IPS-18a (cell line): ENCODE results near the gene CADM1.

Experiments
- H3K27ac ChIP-seq: one replicate; pipeline ENCODE4 v1.5.1; 2013; ENCODE audit warnings: low read length
- H3K27me3 ChIP-seq: one replicate; pipeline ENCODE4 v1.6.1; 2013; ENCODE audit warnings: mild to moderate bottlenecking, low read length; ENCODE audit not compliant: control insufficient read depth, insufficient read depth
- H3K36me3 ChIP-seq: one replicate; pipeline ENCODE4 v1.6.1; 2013; ENCODE audit warnings: low read depth, low read length; ENCODE audit not compliant: control insufficient read depth
- H3K4me1 ChIP-seq: one replicate; pipeline ENCODE4 v1.6.1; 2013; ENCODE audit warnings: low read depth, low read length; ENCODE audit not compliant: control insufficient read depth
- H3K4me3 ChIP-seq: one replicate; pipeline ENCODE4 v1.5.1; 2013; ENCODE audit warnings: low read length
- H3K9ac ChIP-seq: one replicate; pipeline ENCODE4 v1.6.1; 2013; ENCODE audit warnings: mild to moderate bottlenecking, low read length, moderate library complexity
- H3K9me3 ChIP-seq: one replicate; pipeline ENCODE4 v1.6.1; 2013; ENCODE audit warnings: low read depth, low read length; ENCODE audit not compliant: control insufficient read depth

The CADM1 gene

DNA sequence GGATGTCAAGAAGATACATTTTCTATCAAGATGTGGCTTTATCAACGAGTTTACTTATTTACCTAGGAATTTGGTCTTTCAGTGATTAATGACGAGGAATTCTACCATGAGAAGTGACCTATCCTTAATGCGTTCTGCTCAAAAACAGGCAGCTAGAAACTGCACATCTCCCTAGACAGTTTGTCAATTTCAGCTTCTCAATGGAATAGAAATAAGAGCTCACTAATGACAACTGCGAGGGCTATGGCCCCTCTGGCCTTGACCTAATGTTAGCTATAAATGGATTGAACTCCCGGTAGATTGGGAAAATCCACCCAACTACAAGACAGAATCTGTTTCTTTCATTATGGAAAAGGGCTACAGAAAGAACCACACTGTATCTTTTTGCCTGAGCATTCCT is 223.4 kb downstream of the CADM1 start:
- H3K27me3 ChIP-seq: no peaks in the 10 kb centered on the region
- H3K9me3 ChIP-seq: no peaks in the 10 kb centered on the region
- no peaks in the 10 kb centered on the region for H3K4me1 ChIP-seq
- no peak overlapping the region for H3K9ac ChIP-seq
- H3K27ac ChIP-seq: no peak overlapping the region
- H3K4me3 ChIP-seq: no peak overlapping the region
- no peaks in the 10 kb centered on the region for H3K36me3 ChIP-seq

DNA sequence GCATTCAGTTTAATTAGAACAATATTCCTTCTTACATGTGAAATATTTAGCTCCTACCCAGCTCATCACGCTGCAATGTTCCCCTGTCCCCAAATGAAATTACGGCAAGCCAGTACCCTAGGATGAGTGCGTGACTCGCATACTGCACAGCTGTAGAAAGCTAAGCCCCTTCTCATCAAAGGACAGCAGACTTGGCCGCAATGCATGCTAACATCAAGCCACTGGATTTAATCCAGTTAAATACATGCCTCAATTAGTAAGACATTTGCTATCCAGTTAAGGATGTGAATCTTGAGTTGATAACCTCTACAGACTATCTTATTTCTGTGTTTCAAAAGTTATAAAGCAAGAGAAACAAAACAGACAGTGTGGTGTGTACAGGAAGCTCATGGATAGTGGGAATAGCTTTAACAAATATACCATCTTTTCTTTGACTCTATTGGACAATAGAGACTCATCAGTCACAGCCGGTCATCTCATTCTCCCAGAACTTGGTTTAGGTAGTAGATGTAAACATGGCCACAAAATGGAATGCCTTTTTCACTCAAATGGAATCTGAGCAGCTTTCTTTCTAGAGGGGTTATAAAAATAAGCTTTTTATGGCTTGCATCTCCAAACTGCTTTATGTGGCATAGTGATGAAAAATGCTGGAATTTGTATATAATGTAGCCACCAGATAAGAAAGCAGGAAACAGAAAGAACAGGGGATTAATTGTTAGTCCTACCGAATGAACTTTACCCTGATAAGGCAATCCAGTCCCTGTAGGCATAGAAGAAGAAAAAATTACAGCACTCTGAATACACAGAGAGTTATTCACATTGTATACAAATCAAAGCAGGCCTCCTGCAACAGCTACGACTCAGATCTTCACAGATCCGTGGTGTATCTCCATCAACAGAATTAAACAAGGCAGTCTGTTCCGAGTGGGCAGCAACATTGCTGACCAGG is 224.1 kb downstream of the CADM1 start:
- Histone ChIP-seq H3K27me3 (no peaks in the 10 kb centered on the region), H3K4me3 (no peak overlapping the region), H3K4me1 (no peaks in the 10 kb centered on the region), H3K9ac (no peak overlapping the region), H3K9me3 (no peaks in the 10 kb centered on the region), H3K36me3 (no peaks in the 10 kb centered on the region), H3K27ac (no peak overlapping the region)

DNA sequence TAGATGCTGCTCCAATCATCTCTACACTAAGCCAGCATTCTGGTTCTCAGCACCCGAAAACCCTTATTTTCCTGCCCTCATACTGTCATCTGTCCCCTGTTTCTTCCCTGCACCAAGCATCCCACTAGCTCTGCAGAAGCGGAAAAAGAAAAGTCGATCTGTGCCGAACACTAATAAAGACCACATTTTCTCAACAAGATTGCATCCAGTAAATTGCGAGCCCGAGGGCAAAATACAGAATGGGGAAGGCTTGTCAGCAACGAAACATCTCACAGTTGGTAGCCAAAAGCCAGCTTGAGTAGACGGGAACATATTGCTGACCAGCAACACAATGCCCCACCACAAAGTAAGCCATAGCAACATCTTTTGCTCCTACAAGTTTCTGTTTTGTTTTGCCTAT is 227.4 kb downstream of the CADM1 start:
- Histone ChIP-seq H3K4me1 (no peaks in the 10 kb centered on the region), H3K9me3 (no peaks in the 10 kb centered on the region), H3K27me3 (no peaks in the 10 kb centered on the region), H3K4me3 (no peak overlapping the region), H3K36me3 (no peaks in the 10 kb centered on the region), H3K27ac (no peak overlapping the region), H3K9ac (no peak overlapping the region)

- Histone ChIP-seq H3K4me3 (no peak overlapping the region), H3K27ac (no peak overlapping the region), H3K9ac (no peak overlapping the region)
These were observed 228.0 kb downstream of the CADM1 start for GRCh38 chr11:115276191-115276590.

DNA sequence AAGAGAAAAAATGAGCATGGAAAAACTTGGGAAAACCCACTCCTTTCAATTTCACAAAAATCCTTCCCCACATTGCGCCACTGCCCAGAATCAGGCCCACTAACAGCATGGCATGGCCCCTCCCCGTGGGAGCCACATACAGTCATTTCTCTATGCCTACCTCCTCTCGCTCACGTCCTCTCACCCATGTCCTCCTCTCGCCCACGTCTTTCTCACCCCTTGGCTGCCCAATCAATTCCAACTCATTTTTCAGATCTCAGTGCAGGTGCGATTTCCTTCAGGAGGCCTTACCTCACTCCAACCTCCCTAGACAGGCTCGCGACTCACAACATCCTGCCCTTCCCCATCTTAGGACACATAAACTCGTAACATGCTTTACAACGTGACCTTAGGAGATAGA is 229.2 kb downstream of the CADM1 start:
- Histone ChIP-seq H3K27me3 (no peaks in the 10 kb centered on the region), H3K27ac (no peak overlapping the region), H3K9me3 (no peaks in the 10 kb centered on the region), H3K9ac (no peak overlapping the region), H3K4me1 (no peaks in the 10 kb centered on the region), H3K36me3 (no peaks in the 10 kb centered on the region), H3K4me3 (no peak overlapping the region)

More at GRCh38 chr11:115276191-115276590, 228.0 kb downstream of the CADM1 start:
- Histone ChIP-seq H3K4me1 (no peaks in the 10 kb centered on the region), H3K36me3 (no peaks in the 10 kb centered on the region), H3K27me3 (no peaks in the 10 kb centered on the region), H3K9me3 (no peaks in the 10 kb centered on the region)

DNA sequence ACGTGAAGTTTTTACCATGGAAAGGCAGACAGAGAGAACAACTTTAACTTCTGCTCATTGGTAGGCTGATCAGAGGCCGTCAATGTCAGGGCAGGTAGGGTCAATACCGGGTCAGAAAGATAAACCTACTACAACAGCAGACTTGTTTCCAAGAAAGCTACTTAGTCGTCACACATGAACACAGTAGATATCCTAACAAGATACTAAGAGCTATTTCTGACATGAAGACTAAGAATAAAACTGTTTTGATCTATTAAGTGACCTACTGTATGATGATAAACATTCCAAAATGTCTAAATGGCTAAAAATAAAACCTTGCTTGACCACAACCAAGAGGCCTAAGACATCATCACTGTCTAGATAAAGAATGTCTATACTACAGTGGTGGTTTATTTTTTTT is 231.3 kb downstream of the CADM1 start:
- no peaks in the 10 kb centered on the region for H3K9me3 ChIP-seq
- H3K4me1 ChIP-seq: no peaks in the 10 kb centered on the region
- no peak overlapping the region for H3K9ac ChIP-seq
- no peak overlapping the region for H3K27ac ChIP-seq
- H3K36me3 ChIP-seq: no peaks in the 10 kb centered on the region
- no peak overlapping the region for H3K4me3 ChIP-seq
- H3K27me3 ChIP-seq: no peaks in the 10 kb centered on the region

GRCh38 chr11:115271643-115272042 is 232.6 kb downstream of the CADM1 start:
- Histone ChIP-seq H3K27me3 (no peaks in the 10 kb centered on the region), H3K27ac (no peak overlapping the region), H3K9me3 (no peaks in the 10 kb centered on the region), H3K4me3 (no peak overlapping the region), H3K9ac (no peak overlapping the region), H3K36me3 (no peaks in the 10 kb centered on the region), H3K4me1 (peaks cover 5% of the 10 kb centered on the region)

DNA sequence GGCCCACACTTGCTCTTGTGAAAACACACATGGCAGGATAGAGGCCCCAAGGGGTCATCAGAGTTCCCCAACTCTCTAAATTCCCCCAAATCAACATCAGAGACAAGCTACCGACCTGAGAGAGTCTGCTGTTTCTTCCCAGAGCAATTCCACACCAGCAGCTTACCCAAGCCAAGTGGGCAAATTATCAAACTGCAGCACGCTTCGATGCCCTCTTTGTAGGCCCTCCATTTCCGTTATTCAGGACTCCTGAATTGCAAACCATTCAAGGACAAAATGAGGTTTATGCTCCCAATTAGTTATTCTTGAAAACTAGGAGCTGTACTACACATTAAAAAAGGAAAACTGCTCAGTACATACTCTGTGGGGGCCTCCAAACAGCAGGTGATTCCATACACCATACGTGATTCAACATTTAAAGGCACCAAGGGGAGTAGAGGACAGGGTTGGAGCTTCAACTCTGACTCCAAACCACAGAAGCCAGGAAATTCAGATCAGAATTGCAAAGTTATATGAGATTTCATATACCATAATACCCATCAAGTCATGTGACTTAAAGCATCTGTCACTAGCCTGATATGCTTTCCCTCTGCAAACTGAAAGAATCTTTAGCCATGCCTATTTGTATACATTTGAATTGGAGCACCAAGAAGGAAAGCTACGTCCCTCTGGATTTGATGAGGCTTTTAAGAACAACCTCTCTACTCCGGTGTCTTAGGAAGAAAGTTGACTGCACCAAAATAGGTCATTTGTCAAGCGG is 234.8 kb downstream of the CADM1 start:
- H3K9ac ChIP-seq: no peak overlapping the region
- H3K36me3 ChIP-seq: no peaks in the 10 kb centered on the region
- peaks cover 5% of the 10 kb centered on the region for H3K4me1 ChIP-seq
- H3K27me3 ChIP-seq: no peaks in the 10 kb centered on the region
- H3K4me3 ChIP-seq: no peak overlapping the region
- no peaks in the 10 kb centered on the region for H3K9me3 ChIP-seq
- H3K27ac ChIP-seq: no peak overlapping the region

- no peaks in the 10 kb centered on the region for H3K36me3 ChIP-seq
- H3K4me1 ChIP-seq: peaks cover 5% of the 10 kb centered on the region
- H3K27ac ChIP-seq: no peak overlapping the region
- H3K27me3 ChIP-seq: no peaks in the 10 kb centered on the region
- no peak overlapping the region for H3K4me3 ChIP-seq
- no peaks in the 10 kb centered on the region for H3K9me3 ChIP-seq
- no peak overlapping the region for H3K9ac ChIP-seq
These were observed 236.3 kb downstream of the CADM1 start for GRCh38 chr11:115267871-115268270.

- no peak overlapping the region for H3K4me3 ChIP-seq
- H3K27ac ChIP-seq: no peak overlapping the region
- H3K9me3 ChIP-seq: no peaks in the 10 kb centered on the region
- H3K4me1 ChIP-seq: peaks cover 5% of the 10 kb centered on the region
- no peak overlapping the region for H3K9ac ChIP-seq
- no peaks in the 10 kb centered on the region for H3K36me3 ChIP-seq
- no peaks in the 10 kb centered on the region for H3K27me3 ChIP-seq
These were observed 236.9 kb downstream of the CADM1 start for GRCh38 chr11:115267238-115267781.

DNA sequence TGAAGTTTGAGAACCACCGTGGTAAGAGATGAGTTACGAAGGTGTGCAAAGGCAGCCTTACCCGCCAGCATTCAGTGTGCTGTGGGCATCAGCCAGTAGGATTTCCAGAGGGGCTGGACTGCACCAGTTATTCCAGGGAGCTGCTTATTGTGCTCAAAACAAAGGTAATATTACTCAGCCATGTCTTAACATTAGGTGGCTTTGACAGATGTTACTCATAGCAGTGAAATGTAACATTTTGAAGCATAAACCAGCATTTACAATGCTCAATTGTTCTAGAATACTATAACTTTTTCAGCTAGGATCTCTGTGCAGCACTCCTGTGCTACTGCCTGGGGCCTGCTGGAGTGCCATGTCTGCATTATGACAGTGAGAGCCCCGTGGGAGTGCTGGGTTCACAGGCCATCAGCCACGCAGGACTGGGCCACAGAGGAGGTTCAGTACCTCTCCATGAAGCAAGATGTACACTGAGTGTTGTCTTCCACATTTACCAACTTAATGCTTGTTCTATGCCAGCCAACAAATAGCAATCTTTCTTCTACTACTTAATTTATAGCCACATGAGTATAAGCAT is 238.1 kb downstream of the CADM1 start:
- Histone ChIP-seq H3K27me3 (no peaks in the 10 kb centered on the region), H3K4me1 (peaks cover 5% of the 10 kb centered on the region), H3K9me3 (no peaks in the 10 kb centered on the region), H3K27ac (no peak overlapping the region), H3K9ac (no peak overlapping the region), H3K36me3 (no peaks in the 10 kb centered on the region), H3K4me3 (no peak overlapping the region)
